ENCODE data around the gene LFNG.

LFNG gene

GRCh38 chr7:2487586-2488271 is 31.8 kb upstream of the LFNG start:
- DNase-seq: no peak

GRCh38 chr7:2488272-2488645 is 31.3 kb upstream of the LFNG start:
- DNase-seq: no peak

GRCh38 chr7:2488681-2489080 is 30.9 kb upstream of the LFNG start:
- DNase-seq: no peak

- no peak for DNase-seq
Measured at GRCh38 chr7:2490181-2490651, 29.4 kb upstream of the LFNG start.

- no peak for DNase-seq
Measured at GRCh38 chr7:2492038-2492437, 27.5 kb upstream of the LFNG start.

- no peak for DNase-seq
Measured at GRCh38 chr7:2493205-2494164, 26.1 kb upstream of the LFNG start.

GRCh38 chr7:2494191-2495130 is 25.1 kb upstream of the LFNG start:
- no peak for DNase-seq

- DNase-seq: no peak
Measured at GRCh38 chr7:2495418-2496299, 23.9 kb upstream of the LFNG start.

- DNase-seq: no peak
Measured at GRCh38 chr7:2496375-2496774, 23.2 kb upstream of the LFNG start.

GRCh38 chr7:2497065-2497464 is 22.5 kb upstream of the LFNG start:
- no peak for DNase-seq

- DNase-seq: no peak
Measured at GRCh38 chr7:2497500-2498336, 21.9 kb upstream of the LFNG start.

GRCh38 chr7:2498708-2499107 is 20.9 kb upstream of the LFNG start:
- no peak for DNase-seq

- DNase-seq: no peak
Measured at GRCh38 chr7:2499181-2499580, 20.4 kb upstream of the LFNG start.

GRCh38 chr7:2499719-2500430 is 19.7 kb upstream of the LFNG start:
- no peak for DNase-seq

GRCh38 chr7:2500701-2501100 is 18.9 kb upstream of the LFNG start:
- no peak for DNase-seq

GRCh38 chr7:2501947-2502646 is 17.5 kb upstream of the LFNG start:
- no peak for DNase-seq

GRCh38 chr7:2502647-2502966 is 17.0 kb upstream of the LFNG start:
- DNase-seq: no peak

GRCh38 chr7:2503056-2503941 is 16.3 kb upstream of the LFNG start:
- no peak for DNase-seq
